WI38 (cell line): Measurements from ENCODE around the gene HTT-AS.

ENCODE experiments used
- H3K4me3 ChIP-seq: 2 replicates; pipeline ENCODE4 v1.5.1; 2011; ENCODE audit warnings: low read depth, mild to moderate bottlenecking, control low read depth, low read length
- TF ChIP-seq, protein P1 (sequence below): IDR thresholded peaks from 2 replicates; pipeline ENCODE4 v1.5.1; 2012; ENCODE audit warnings: low read depth, mild to moderate bottlenecking, control low read depth, low read length

The HTT-AS gene

DNA sequence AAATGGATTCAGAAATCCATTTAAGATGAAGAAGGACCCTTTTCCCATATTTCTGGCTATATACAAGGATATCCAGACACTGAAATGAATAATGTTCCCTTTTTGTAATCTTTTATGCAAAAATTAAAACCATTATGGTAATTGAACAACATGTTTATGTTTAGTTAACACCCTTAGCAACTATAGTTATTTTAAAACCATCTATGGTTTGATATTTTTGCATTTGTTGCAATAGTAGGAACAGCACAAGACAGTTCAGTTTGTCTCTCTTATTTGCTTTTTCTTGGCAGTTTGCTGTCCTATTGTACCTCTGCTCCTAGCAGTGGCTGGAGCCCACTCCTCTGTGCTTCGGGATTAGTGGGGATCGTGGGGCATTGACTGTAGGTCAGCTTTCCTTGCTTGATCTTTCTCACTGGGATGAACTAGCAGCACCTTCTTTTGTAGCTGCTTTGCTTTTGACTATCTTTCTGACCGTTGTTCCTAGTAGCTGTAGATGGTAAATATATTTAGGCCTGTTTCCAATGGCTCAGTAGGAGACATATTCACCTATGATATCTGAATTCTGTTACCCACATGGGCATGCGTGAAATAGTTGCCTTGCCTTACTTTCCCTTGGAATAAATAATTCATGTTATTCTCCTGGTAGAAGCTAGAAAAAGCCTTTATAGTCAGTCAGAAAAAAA is 12.9 kb upstream of the HTT-AS start:
- H3K4me3 ChIP-seq = no peak overlapping the region
- TF ChIP-seq, protein P1, sequence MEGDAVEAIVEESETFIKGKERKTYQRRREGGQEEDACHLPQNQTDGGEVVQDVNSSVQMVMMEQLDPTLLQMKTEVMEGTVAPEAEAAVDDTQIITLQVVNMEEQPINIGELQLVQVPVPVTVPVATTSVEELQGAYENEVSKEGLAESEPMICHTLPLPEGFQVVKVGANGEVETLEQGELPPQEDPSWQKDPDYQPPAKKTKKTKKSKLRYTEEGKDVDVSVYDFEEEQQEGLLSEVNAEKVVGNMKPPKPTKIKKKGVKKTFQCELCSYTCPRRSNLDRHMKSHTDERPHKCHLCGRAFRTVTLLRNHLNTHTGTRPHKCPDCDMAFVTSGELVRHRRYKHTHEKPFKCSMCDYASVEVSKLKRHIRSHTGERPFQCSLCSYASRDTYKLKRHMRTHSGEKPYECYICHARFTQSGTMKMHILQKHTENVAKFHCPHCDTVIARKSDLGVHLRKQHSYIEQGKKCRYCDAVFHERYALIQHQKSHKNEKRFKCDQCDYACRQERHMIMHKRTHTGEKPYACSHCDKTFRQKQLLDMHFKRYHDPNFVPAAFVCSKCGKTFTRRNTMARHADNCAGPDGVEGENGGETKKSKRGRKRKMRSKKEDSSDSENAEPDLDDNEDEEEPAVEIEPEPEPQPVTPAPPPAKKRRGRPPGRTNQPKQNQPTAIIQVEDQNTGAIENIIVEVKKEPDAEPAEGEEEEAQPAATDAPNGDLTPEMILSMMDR = no peak

DNA sequence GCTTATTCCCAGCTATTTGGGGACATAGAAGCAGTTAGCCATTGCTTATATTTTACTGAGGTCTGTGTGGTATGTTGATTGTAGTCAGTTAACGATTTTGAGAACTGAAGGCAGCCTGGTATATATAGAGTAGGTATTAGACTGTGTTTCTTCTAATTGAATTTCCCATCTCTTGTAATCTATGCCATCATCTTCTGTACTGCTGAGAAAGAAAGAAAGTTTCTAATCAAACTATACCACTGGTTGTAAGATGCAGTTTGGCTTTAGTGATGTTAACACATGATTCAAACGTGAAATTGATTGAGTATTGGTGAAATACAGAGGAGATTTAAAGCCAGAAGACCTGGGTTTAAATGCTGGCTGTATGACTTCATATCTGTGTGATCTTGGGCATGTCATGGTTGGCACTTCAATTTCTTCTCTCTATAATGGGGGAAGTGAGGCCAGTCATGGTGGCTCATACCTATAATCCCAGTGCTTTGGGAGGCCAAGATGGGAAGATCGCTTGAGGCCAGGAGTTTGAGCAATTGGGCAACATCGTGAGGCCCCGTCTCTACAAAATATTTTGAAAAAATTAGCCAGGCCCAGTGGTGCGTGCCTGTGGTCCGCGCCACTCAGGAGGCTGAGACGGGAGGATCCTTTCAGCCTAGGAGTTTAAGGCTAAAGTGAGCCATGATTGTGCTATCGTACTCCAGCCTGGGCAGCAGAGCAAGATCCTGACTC is 11.8 kb upstream of the HTT-AS start:
- H3K4me3 ChIP-seq = no peak overlapping the region
- TF ChIP-seq, protein P1 = no peak

DNA sequence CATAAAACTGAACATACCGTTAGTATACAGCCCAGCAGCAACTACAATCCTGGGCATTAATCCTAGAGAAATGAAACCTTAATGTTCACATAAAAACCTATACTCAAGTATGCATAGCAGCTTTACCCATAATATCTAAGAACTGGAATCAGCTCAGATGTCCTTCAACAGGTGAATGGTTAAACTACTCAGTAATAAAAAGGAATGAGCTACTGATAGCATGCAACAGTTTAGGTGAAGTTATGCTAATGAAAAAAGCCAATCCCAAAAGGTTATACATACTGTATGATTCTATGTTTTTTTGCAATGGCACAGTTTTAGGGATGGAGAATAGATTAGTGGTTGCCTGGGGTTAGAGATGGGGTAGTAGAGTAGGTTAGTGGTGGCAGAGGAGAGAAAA is 9.4 kb upstream of the HTT-AS start:
- TF ChIP-seq, protein P1 = no peak

DNA sequence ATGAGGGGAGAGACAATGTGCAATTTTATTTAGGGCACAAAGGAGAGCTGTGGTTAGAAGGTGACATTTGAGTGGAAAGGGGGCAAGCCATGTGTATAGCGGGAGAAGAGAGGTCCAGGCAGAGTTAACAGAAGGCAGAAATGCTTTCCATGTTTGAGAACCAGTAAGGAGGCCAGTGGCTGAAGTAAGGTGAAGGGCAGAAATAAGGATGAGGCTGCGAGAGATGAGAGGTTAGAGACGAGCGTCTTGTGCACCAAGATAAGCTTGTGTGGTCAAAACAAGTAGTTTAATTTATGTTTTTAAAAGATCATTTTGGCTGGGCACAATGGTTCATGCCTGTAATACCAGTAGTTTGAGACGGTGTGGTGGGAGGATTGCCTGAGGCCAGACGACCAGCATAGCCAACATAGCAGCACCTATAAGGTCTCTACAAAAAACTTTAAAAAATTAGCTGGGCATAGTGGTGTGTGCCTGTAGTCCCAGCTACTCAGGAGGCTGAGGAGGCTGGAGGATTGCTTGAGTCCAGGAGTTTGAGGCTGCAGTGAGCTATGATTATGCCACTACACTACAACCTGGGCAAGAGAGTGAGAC is 8.7 kb upstream of the HTT-AS start:
- no peak overlapping the region for H3K4me3 ChIP-seq
- TF ChIP-seq, protein P1 = no peak

More for the DNA sequence above, 9.4 kb upstream of the HTT-AS start:
- no peak overlapping the region for H3K4me3 ChIP-seq

DNA sequence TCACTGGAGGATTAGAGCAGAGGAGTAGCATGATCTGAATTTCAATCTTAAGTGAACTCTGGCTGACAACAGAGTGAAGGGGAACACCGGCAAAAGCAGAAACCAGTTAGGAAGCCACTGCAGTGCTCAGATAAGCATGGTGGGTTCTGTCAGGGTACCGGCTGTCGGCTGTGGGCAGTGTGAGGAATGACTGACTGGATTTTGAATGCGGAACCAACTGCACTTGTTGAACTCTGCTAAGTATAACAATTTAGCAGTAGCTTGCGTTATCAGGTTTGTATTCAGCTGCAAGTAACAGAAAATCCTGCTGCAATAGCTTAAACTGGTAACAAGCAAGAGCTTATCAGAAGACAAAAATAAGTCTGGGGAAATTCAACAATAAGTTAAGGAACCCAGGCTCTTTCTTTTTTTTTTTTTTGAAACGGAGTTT is 5.4 kb upstream of the HTT-AS start:
- no peak overlapping the region for H3K4me3 ChIP-seq
- TF ChIP-seq, protein P1 = no peak

DNA sequence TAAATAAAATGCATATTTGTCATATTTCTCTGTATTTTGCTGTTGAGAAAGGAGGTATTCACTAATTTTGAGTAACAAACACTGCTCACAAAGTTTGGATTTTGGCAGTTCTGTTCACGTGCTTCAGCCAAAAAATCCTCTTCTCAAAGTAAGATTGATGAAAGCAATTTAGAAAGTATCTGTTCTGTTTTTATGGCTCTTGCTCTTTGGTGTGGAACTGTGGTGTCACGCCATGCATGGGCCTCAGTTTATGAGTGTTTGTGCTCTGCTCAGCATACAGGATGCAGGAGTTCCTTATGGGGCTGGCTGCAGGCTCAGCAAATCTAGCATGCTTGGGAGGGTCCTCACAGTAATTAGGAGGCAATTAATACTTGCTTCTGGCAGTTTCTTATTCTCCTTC is 3.5 kb upstream of the HTT-AS start:
- no peak overlapping the region for H3K4me3 ChIP-seq
- TF ChIP-seq, protein P1 = no peak

DNA sequence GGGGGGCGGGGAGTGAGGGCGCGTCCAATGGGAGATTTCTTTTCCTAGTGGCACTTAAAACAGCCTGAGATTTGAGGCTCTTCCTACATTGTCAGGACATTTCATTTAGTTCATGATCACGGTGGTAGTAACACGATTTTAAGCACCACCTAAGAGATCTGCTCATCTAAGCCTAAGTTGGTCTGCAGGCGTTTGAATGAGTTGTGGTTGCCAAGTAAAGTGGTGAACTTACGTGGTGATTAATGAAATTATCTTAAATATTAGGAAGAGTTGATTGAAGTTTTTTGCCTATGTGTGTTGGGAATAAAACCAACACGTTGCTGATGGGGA is 1.3 kb upstream of the HTT-AS start:
- peak overlapping the region; percentile 92 for H3K4me3 ChIP-seq

More for the DNA sequence above, 1.3 kb upstream of the HTT-AS start:
- TF ChIP-seq, protein P1 = no peak
